ENCODE data around the gene ESRRA. TPM values are rescaled to one million over a fixed set of nuclear protein-coding genes. Genes with fewer than 3 reads are reported as not detected.

The ESRRA gene
- total RNA-seq, 4 donors from 2014 or later, result 192 to 471 (median 260) TPM

GRCh38 chr11:64291752-64292459, 13.4 kb upstream of the ESRRA start:
- H3K27ac ChIP-seq, result no peak overlapping the region
- no peak for DNase-seq
- no peaks in the 10 kb centered on the region for H3K36me3 ChIP-seq
- no peaks in the 10 kb centered on the region for H3K9me3 ChIP-seq
- H3K27me3 ChIP-seq, result peaks cover 41 to 55% (median 52%) of the 10 kb centered on the region in 3 donors
- peaks cover 1 to 7% of the 10 kb centered on the region in 2 donors for H3K4me1 ChIP-seq
- no peak for ATAC-seq
- TF ChIP-seq POLR2A (IDR thresholded peaks at IDR 0.05) (no peak), CTCF (IDR thresholded peaks at IDR 0.05 in 4 of 5, conservative IDR thresholded peaks at IDR 0.05 in 1 of 5) (no peak)
- in situ Hi-C loops (cut with MboI; ENCODE audit: low sequenced_read_pairs in 4 of 4), result no loop called here
- intact Hi-C loops (cut with DNase I; ENCODE audit: low total_unique reads), result no loop called here
- H3K4me3 ChIP-seq, result peak overlapping the region; percentile 30 to 38 (median 35)

- H3K36me3 ChIP-seq, result no peaks in the 10 kb centered on the region
- H3K9me3 ChIP-seq, result no peaks in the 10 kb centered on the region
- intact Hi-C loops (cut with DNase I; ENCODE audit: low total_unique reads), result no loop called here
- H3K27ac ChIP-seq, result no peak overlapping the region
- in situ Hi-C loops (cut with MboI; ENCODE audit: low sequenced_read_pairs in 4 of 4), result no loop called here
- H3K27me3 ChIP-seq, result peaks cover 49 to 63% (median 59%) of the 10 kb centered on the region in 3 donors
- ATAC-seq, result no peak
- no peak for TF ChIP-seq CTCF (IDR thresholded peaks at IDR 0.05 in 4 of 5, conservative IDR thresholded peaks at IDR 0.05 in 1 of 5)
- no peak for TF ChIP-seq POLR2A (IDR thresholded peaks at IDR 0.05)
- peaks cover 0 to 6% of the 10 kb centered on the region in 2 donors for H3K4me1 ChIP-seq
- DNase-seq, result no peak
- peak overlapping the region; percentile 30 to 38 (median 35) for H3K4me3 ChIP-seq
Observed at GRCh38 chr11:64292460-64293254, 12.7 kb upstream of the ESRRA start.

GRCh38 chr11:64294774-64295173, 10.6 kb upstream of the ESRRA start:
- Histone ChIP-seq H3K27me3 (peaks cover 67 to 84% (median 80%) of the 10 kb centered on the region in 3 donors), H3K4me3 (no peak overlapping the region), H3K4me1 (peaks cover 0 to 10% of the 10 kb centered on the region in 2 donors), H3K36me3 (no peaks in the 10 kb centered on the region), H3K27ac (no peak overlapping the region), H3K9me3 (no peaks in the 10 kb centered on the region)
- in situ Hi-C loops (cut with MboI; ENCODE audit: low sequenced_read_pairs in 4 of 4), result loop anchor here in 2 of 4 donors (5.0 kb wide), 1 partner anchor 92 kb away; no protein-coding TSS in a partner anchor
- TF ChIP-seq POLR2A (IDR thresholded peaks at IDR 0.05) (no peak), CTCF (IDR thresholded peaks at IDR 0.05 in 4 of 5, conservative IDR thresholded peaks at IDR 0.05 in 1 of 5) (no peak)
- DNase-seq (no peak), ATAC-seq (no peak)
- intact Hi-C loops (cut with DNase I; ENCODE audit: low total_unique reads), result no loop called here

GRCh38 chr11:64295760-64296159, 9.6 kb upstream of the ESRRA start:
- TF ChIP-seq CTCF (IDR thresholded peaks at IDR 0.05 in 4 of 5, conservative IDR thresholded peaks at IDR 0.05 in 1 of 5), result no peak
- TF ChIP-seq POLR2A (IDR thresholded peaks at IDR 0.05), result no peak
- Histone ChIP-seq H3K4me3 (no peak overlapping the region), H3K27ac (no peak overlapping the region), H3K36me3 (no peaks in the 10 kb centered on the region), H3K27me3 (peaks cover 77 to 92% (median 89%) of the 10 kb centered on the region in 3 donors), H3K4me1 (peaks cover 5 to 20% of the 10 kb centered on the region in 2 donors), H3K9me3 (no peaks in the 10 kb centered on the region)
- in situ Hi-C loops (cut with MboI; ENCODE audit: low sequenced_read_pairs in 4 of 4) (loop anchor here in 2 of 4 donors (5.0 kb wide), 1 partner anchor 93 kb away; no protein-coding TSS in a partner anchor), intact Hi-C loops (cut with DNase I; ENCODE audit: low total_unique reads) (no loop called here)
- DNase-seq (no peak), ATAC-seq (no peak)

All from gastrocnemius medialis (tissue), 4 donors.